Fibroblast of villous mesenchyme (primary cell): ENCODE data around the gene MYO1E. TPM values are rescaled to one million over a fixed set of nuclear protein-coding genes. Genes with fewer than 3 reads are reported as not detected.

Source experiments
- DNase-seq: peaks from one replicate; pipeline ENCODE4 v3.0.0-alpha.2; 2010; ENCODE audit warnings: low read depth
- H3K4me3 ChIP-seq: 2 replicates; pipeline ENCODE4 v1.5.1; 2011; ENCODE audit warnings: low read depth, mild to moderate bottlenecking, low read length
- total RNA-seq: library from RNA; depleted of rRNA; stranded (reverse); fragments of >200 nt; gene quantifications from 2 replicates; pipeline ENCODE4 v1.2.3, GENCODE V29; 2012
- TF ChIP-seq, protein P1 (sequence below): IDR thresholded peaks from 2 replicates; pipeline ENCODE4 v1.5.1; 2012; ENCODE audit warnings: low read depth, mild to moderate bottlenecking, low read length; ENCODE audit not compliant: insufficient read depth

The MYO1E gene
- total RNA-seq, 1 donor, result 107 TPM

DNA sequence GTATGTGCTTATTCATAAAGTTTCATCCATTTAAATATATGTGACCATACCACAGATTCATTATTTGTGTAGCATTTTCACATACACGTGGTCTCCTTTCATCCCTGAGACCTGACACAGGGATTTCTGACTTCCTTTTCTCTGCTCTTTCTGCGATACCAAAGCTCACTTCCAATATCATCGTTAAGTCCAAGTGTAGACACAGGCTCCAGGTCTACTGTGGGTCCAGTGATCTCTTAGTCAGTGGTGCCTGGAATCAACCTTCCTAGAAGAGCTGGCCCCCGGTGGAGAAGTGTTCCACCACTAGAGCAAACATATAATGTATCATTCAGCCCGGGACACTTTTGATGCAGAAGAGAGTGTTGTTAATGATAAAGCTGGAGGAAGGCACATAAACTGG lies 93.6 kb downstream of the MYO1E start:
- DNase-seq, result no peak
- TF ChIP-seq, protein P1, sequence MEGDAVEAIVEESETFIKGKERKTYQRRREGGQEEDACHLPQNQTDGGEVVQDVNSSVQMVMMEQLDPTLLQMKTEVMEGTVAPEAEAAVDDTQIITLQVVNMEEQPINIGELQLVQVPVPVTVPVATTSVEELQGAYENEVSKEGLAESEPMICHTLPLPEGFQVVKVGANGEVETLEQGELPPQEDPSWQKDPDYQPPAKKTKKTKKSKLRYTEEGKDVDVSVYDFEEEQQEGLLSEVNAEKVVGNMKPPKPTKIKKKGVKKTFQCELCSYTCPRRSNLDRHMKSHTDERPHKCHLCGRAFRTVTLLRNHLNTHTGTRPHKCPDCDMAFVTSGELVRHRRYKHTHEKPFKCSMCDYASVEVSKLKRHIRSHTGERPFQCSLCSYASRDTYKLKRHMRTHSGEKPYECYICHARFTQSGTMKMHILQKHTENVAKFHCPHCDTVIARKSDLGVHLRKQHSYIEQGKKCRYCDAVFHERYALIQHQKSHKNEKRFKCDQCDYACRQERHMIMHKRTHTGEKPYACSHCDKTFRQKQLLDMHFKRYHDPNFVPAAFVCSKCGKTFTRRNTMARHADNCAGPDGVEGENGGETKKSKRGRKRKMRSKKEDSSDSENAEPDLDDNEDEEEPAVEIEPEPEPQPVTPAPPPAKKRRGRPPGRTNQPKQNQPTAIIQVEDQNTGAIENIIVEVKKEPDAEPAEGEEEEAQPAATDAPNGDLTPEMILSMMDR, result no peak
- no peak overlapping the region for H3K4me3 ChIP-seq

DNA sequence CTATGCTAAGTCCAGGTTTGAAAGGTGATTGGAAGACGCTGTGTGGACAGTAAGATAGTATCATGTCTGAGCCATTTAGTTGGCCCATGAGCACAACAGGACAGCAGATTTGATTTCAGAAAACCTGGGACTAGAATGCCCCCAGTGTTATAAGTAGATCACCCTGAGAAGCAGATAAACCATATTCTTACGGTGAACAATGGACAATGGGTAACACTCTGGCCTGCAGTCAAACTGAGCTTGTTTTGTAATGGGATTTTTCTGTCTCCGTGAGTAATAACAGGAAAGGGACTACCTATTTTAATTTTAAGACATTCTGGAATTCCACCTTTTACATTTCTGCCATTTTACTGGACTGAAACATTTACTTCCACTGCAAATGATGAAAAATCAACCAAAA lies 94.6 kb downstream of the MYO1E start:
- TF ChIP-seq, protein P1, result no peak
- no peak overlapping the region for H3K4me3 ChIP-seq
- DNase-seq, result no peak

DNA sequence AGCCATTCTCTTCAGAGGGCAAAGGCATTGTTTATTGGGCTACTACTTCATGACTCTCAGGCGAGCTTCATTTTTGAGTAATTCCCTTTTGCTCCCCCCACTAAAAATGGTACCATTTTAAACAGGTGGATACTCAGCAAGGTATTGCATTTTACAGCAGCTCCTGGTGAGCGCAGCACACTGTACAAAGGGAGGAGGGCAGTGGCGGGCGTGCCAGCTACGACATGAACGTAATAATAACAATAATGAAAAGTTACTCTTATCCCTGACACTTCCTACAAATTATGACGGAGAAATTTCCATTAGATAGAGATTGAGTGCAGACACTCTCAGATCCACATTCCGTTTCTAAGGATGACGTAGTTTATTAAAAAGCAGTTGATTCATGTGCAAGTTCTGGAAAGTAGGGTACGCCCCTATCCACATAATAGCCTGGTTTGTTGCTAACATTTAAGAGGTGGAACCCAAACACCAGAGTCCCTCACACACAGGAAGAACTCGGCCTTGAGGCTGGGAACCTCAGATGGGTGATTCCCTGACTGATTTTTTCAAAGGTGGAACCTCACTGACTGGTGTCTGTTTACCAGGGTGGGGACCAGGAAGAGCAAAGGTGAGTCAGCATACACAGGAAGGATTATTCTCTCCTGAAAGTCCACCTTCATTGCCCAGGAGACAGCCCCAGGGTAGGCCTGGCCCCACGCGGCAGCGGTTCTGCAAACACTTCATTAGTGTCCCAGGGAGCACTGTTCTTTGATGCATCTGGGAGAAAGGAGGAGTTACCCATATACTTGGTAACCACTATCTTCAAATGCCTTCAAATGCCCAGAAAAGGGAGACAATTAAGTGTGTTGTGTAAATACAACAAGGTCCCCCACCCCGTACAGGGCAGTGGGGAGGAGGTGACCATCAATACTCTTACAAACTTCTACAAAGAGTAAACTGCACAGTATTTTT lies 96.2 kb downstream of the MYO1E start:
- no peak for DNase-seq
- no peak overlapping the region for H3K4me3 ChIP-seq
- TF ChIP-seq, protein P1, result no peak

DNA sequence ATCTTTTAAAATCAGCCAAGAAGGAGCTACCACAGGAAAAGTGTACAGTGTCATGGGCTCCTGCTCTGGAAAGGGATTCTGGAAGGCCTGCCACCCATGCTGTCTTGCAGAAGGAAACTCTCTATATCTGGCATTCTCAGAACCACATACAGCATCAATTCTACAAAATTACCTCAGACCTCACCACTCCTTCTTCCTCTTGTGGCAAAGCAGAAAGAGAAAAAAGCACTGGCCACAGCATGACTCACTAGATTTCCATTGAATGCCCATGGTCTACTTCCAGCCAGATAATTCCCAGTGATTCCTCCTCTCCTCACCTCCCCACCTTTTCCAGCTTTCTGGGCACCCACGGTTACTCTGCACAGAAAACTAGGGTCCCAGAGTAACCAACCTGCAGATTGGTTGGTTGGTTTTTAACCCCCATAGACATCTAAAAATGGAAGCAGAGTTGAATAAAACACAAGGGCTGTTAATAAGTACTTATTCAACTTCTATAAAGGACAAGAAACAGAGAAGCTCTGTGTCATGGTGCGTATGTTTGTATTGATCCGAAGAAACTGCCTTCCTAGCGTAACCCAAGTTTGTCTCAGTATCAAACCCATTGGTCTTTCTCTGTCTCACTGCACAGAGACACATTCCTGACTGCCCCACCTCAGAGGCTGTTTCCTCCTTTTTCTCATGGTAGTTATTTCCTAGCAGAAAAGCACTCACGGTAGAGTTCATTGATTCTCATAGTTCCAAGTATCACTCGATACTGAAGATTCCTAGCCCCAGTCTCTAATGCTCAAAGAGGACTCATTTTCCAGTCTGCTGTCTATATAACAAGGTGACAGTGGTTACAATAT lies 98.3 kb downstream of the MYO1E start:
- DNase-seq, result no peak
- no peak overlapping the region for H3K4me3 ChIP-seq
- TF ChIP-seq, protein P1, result no peak

DNA sequence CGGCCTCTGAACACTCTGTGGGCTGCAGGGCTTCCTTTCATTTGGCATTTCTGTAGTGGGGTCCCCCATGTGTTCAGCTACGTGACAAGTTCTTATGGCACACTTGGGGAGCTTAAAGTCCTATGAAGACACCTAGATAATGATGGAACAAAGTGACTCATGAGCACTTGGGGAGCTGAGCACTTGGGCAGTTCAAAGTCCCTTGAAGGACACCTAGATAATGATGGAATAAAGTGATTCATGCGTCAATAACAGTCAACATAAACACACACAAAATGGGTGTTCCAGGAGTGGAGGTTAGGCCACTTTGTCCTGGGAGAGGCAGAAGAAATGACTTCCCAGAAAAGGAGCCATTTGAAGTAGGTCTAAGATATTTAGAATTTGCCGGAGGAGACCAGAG lies 99.4 kb downstream of the MYO1E start:
- TF ChIP-seq, protein P1, result no peak
- no peak for DNase-seq
- no peak overlapping the region for H3K4me3 ChIP-seq

DNA sequence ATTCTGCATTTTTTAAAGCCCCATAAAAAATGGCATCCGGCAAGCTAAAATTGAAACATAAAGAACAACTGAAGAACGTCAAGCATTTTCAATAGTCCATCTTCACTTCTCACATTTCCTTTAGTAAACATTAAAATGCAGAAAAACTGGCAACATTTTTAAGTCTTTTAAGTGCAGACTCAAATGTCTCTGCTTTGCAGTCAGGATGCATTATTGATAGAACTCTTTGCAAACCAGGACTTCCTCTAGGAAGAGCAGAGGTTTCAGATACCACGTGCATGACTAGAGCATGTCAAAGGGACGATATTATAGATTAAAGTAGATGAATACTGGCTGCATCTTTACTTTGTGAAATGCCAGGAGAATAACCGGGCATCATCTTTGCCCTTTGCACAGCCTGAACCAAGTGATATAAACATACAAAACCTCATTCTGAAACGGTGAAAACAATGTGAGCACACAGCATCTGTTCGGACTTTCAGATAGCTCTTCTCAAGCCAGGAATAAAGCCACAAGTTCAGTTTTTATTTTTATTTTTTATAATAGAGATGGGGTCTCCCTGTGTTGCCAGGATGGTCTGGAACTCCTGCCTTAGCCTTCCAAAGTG lies 101.0 kb downstream of the MYO1E start:
- TF ChIP-seq, protein P1, result no peak
- H3K4me3 ChIP-seq, result no peak overlapping the region
- DNase-seq, result no peak
